ENCODE measurements around the gene SMYD4. TPM values are rescaled to one million over a fixed set of nuclear protein-coding genes. Genes with fewer than 3 reads are reported as not detected.
A peak's percentile ranks its signal among the peaks of the same experiment; 100 is the strongest.

The SMYD4 gene
- total and polyA plus RNA-seq, 9 of the 15 experiments (the other 6 are each of a cell fraction or from before 2014, with no cell fraction given), result 1.3 to 10.2 (median 6.7) TPM

GRCh38 chr17:1829592-1830257, at the start of gene SMYD4, which contains the start of gene RPA1 (continued):
- TF ChIP-seq ZNF263 (CRISPR knock-in tag; IDR thresholded peaks at IDR 0.05; ENCODE audit: borderline replicate concordance) (no peak), EGR1 (conservative IDR thresholded peaks at IDR 0.05) (peak; percentile 34; the same call in 1 of the 2 replicates), HDAC8 (tag; IDR thresholded peaks at IDR 0.05) (no peak), CBX2 (IDR thresholded peaks at IDR 0.05; ENCODE audit: insufficient read depth, low read length, poor library complexity, severe bottlenecking) (no peak), ZFP36 (IDR thresholded peaks at IDR 0.05; ENCODE audit: low read depth, low read length, partially characterized antibody) (no peak), MYC (IDR thresholded peaks at IDR 0.05; ENCODE audit: low read depth, low read length) (peak; percentile 46; the same call in 1 of the 2 replicates), MYC (CRISPR knock-in tag; IDR thresholded peaks at IDR 0.05; ENCODE audit: borderline replicate concordance, low read depth) (no peak), NR4A1 (CRISPR knock-in tag; IDR thresholded peaks at IDR 0.05) (no peak), NR4A1 (tag; IDR thresholded peaks at IDR 0.05) (no peak), HNRNPLL (IDR thresholded peaks at IDR 0.05; ENCODE audit: low read depth, low read length, poor library complexity, severe bottlenecking) (peak; percentile 79), KLF10 (CRISPR knock-in tag; IDR thresholded peaks at IDR 0.05) (no peak), ZHX1 (conservative IDR thresholded peaks at IDR 0.05; ENCODE audit: low read length) (no peak), NBN (IDR thresholded peaks at IDR 0.05; ENCODE audit: low read depth) (no peak), DNMT1 (IDR thresholded peaks at IDR 0.05) (no peak), TCF7 (IDR thresholded peaks at IDR 0.05; ENCODE audit: borderline replicate concordance) (no peak), MCM3 (IDR thresholded peaks at IDR 0.05) (no peak), ZFP30 (CRISPR knock-in tag; IDR thresholded peaks at IDR 0.05; ENCODE audit: borderline replicate concordance) (no peak), LCOR (CRISPR knock-in tag; IDR thresholded peaks at IDR 0.05) (no peak), CBFB (CRISPR knock-in tag; IDR thresholded peaks at IDR 0.05) (no peak), E2F4 (CRISPR knock-in tag; IDR thresholded peaks at IDR 0.05; ENCODE audit: low read depth) (no peak), SIN3A (IDR thresholded peaks at IDR 0.05; ENCODE audit: borderline replicate concordance in 2 of 2, control insufficient read depth in 1 of 2, low read depth in 2 of 2, low read length in 2 of 2) (0 out of 4 replicates have a peak, but pooled peaks of 1 of the 2 experiments have one; percentile 62)

All from K562 (cell line).